HCT116 (cell line): ENCODE results near the gene PCDHA10.
"Not testable (repeated sequence)": the region's sequence is repeated elsewhere in the genome, so short reads cannot be mapped to it uniquely, and the experiment has no call there.

Source experiments
- ELF1 ChIP-seq: IDR thresholded peaks from 2 replicates; pipeline ENCODE4 v1.6.1; 2012; ENCODE audit warnings: low read depth, borderline replicate concordance
- EZH2 ChIP-seq: fragments of 200-600 bp; sonication (generic); IDR thresholded peaks from 2 replicates; pipeline ENCODE4 v1.6.1; 2017; ENCODE audit warnings: antibody characterized with exemption, mixed run types
- EZH2phosphoT487 ChIP-seq: fragments of 200-600 bp; IDR thresholded peaks from 2 replicates; pipeline ENCODE4 v1.6.1; 2018; ENCODE audit warnings: antibody characterized with exemption, borderline replicate concordance
- POLR2A ChIP-seq: IDR thresholded peaks from 2 replicates; pipeline ENCODE4 v1.7.0; 2011; ENCODE audit warnings: borderline replicate concordance; ENCODE audit not compliant: insufficient read depth, insufficient read length; ENCODE audit errors: extremely low read depth
- POLR2AphosphoS5 ChIP-seq: IDR thresholded peaks from 2 replicates; pipeline ENCODE4 v1.6.1; 2011; ENCODE audit warnings: mild to moderate bottlenecking, low read depth, low read length, moderate library complexity
- RAD21 ChIP-seq: IDR thresholded peaks from 2 replicates; pipeline ENCODE4 v1.6.1; 2012; ENCODE audit warnings: low read depth, mild to moderate bottlenecking
- ZNF274 ChIP-seq: fragments of 200-500 bp; sonication (Bioruptor generic); IDR thresholded peaks from 2 replicates; pipeline ENCODE4 v1.6.1; 2014; ENCODE audit warnings: mild to moderate bottlenecking, low read depth, low read length, inconsistent platforms
- TF ChIP-seq, protein P1 (sequence below), 3 experiments: fragments of 200-600 bp in 1 of 3; sonication (generic) in 1 of 3; IDR thresholded peaks in 2 of 3; conservative IDR thresholded peaks in 1 of 3; 2 replicates each; pipeline ENCODE4 v1.5.1; 2012 to 2017; ENCODE audit warnings: low read depth in 2 of 3, low read length in 2 of 3, antibody characterized with exemption in 1 of 3, borderline replicate concordance in 1 of 3, control low read depth in 1 of 3, mild to moderate bottlenecking in 1 of 3, mixed read lengths in 1 of 3, mixed run types in 1 of 3, moderate library complexity in 1 of 3; ENCODE audit not compliant: insufficient read depth in 1 of 3
- TF ChIP-seq, protein P2 (sequence below): IDR thresholded peaks from 2 replicates; pipeline ENCODE4 v1.6.1; 2012

GRCh38 chr5:140822969-140823368 lies 32.7 kb upstream of the PCDHA10 start:
- TF ChIP-seq, protein P1, sequence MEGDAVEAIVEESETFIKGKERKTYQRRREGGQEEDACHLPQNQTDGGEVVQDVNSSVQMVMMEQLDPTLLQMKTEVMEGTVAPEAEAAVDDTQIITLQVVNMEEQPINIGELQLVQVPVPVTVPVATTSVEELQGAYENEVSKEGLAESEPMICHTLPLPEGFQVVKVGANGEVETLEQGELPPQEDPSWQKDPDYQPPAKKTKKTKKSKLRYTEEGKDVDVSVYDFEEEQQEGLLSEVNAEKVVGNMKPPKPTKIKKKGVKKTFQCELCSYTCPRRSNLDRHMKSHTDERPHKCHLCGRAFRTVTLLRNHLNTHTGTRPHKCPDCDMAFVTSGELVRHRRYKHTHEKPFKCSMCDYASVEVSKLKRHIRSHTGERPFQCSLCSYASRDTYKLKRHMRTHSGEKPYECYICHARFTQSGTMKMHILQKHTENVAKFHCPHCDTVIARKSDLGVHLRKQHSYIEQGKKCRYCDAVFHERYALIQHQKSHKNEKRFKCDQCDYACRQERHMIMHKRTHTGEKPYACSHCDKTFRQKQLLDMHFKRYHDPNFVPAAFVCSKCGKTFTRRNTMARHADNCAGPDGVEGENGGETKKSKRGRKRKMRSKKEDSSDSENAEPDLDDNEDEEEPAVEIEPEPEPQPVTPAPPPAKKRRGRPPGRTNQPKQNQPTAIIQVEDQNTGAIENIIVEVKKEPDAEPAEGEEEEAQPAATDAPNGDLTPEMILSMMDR (IDR thresholded peaks at IDR 0.05 in 2 of 3, conservative IDR thresholded peaks at IDR 0.05 in 1 of 3; ENCODE audit: borderline replicate concordance in 1 of 3, insufficient read depth in 1 of 3, low read depth in 2 of 3, low read length in 2 of 3): not testable (repeated sequence)
- TF ChIP-seq, protein P2, sequence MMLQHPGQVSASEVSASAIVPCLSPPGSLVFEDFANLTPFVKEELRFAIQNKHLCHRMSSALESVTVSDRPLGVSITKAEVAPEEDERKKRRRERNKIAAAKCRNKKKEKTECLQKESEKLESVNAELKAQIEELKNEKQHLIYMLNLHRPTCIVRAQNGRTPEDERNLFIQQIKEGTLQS: not testable (repeated sequence)
- not testable (repeated sequence) for TF ChIP-seq EZH2phosphoT487, ELF1, EZH2, POLR2AphosphoS5, POLR2A, RAD21, ZNF274
